Central memory CD4-positive, alpha-beta T cell (primary cell): ENCODE results near the gene IQGAP3.
"Not testable (repeated sequence)": the region's sequence is repeated elsewhere in the genome, so short reads cannot be mapped to it uniquely, and the experiment has no call there.

ENCODE experiments used
- DNase-seq: peaks from one replicate; pipeline ENCODE4 v3.0.0; 2022
- total RNA-seq, 3 experiments: gene quantifications; one replicate each; lab custom pipeline; 2026; lab: John Stamatoyannopoulos, UW

The IQGAP3 gene, protein sequence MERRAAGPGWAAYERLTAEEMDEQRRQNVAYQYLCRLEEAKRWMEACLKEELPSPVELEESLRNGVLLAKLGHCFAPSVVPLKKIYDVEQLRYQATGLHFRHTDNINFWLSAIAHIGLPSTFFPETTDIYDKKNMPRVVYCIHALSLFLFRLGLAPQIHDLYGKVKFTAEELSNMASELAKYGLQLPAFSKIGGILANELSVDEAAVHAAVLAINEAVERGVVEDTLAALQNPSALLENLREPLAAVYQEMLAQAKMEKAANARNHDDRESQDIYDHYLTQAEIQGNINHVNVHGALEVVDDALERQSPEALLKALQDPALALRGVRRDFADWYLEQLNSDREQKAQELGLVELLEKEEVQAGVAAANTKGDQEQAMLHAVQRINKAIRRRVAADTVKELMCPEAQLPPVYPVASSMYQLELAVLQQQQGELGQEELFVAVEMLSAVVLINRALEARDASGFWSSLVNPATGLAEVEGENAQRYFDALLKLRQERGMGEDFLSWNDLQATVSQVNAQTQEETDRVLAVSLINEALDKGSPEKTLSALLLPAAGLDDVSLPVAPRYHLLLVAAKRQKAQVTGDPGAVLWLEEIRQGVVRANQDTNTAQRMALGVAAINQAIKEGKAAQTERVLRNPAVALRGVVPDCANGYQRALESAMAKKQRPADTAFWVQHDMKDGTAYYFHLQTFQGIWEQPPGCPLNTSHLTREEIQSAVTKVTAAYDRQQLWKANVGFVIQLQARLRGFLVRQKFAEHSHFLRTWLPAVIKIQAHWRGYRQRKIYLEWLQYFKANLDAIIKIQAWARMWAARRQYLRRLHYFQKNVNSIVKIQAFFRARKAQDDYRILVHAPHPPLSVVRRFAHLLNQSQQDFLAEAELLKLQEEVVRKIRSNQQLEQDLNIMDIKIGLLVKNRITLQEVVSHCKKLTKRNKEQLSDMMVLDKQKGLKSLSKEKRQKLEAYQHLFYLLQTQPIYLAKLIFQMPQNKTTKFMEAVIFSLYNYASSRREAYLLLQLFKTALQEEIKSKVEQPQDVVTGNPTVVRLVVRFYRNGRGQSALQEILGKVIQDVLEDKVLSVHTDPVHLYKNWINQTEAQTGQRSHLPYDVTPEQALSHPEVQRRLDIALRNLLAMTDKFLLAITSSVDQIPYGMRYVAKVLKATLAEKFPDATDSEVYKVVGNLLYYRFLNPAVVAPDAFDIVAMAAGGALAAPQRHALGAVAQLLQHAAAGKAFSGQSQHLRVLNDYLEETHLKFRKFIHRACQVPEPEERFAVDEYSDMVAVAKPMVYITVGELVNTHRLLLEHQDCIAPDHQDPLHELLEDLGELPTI (N-terminal part only)
- 0 to 1.2 (median 0.07) reads per million in 3 experiments for total RNA-seq

DNA sequence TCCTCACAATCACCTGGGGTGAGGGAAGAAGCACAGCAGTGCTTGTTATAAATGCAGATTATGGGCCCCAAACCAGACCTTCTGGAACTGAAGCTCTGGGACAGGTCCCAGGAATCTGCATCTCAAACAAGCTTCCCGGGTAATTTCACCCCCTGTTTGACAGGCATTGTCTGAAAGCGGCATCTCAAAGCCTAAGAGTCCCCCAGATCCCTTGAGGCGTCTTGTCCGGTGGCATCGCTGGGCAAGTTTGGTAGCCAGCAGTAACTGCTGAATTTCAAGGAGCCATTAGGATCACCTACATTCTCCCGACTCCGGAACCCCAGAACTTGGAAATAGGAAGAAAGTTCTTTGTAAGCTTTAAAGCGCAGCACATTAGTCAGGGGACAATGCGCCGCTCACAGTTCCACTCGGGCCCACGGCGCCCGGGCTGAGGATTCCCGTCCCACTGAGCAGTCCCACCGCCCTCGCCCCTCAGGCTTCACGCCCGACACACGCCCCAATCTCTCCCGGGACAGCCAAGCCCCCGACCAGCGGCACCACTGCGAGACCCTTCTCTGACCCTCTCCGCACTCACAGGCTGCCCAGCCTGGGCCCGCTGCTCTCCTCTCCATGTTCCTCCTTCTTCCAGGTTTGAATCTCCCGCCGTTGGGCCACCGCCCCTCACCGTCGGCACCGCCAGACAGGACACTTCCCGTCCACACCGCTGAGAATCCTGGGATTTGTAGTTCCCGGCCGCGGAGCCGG lies at the start of gene IQGAP3:
TSS of gene IQGAP3 (minus strand) at position 647 of the 744 bp plus-strand sequence. CDS start at position 611, 36 bp downstream.
- peak; percentile 67 for DNase-seq

DNA sequence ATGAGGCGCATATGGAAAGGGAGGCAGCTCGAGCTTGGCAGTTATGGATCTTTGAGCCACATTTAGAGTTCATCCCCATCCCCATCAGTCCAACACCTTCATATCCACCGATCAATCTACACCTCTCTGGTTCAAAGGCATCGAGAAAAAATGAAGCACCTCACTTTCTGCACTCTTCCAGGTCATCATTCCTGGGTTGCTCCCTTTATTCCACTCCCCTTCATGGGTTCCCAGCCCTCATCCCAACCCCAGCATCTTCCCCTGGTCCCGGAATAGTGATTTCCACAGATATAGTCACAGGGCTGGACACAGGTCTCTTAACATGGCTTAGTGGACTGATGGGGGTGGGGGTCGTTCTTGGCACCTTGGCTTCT lies 47.2 kb upstream of the IQGAP3 start:
- DNase-seq: no peak

DNA sequence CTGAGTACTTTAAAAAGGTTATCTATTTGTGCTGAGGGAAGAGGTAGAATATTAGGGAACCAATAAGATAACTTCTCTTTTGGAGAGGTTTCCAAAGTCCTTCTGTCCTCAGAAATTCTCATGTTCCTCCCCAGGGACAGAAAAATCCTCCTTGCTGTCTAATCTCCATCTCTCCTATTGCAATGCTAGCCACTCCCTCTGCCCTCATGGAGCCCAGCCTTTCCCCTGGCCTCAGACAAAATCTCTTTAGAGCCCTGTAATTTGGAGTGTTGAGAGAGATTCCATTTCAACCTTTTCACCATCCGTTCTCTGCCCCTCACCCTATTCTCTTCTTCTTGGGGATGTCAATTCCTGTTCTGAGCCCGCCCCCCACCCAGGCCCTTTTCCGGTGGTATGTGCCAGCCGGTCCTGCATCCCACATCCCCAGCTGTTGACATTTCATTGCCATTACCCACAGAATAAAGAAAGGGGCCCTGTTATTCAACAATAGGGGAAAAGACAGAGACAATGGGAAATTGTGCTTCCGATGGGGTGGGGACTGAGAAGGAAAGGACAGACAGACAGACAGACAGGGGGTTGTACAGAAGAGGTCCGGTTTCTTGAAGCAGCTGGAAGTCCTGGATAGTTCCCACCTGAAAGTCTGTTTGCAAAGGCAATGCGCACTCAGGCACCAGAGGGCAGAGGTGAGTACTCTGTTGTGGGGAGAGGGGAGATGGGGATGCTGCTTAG lies 46.7 kb upstream of the IQGAP3 start, which contains the start of gene HAPLN2:
TSS of gene HAPLN2 (plus strand) at position 563 of the 729 bp plus-strand sequence. CDS start 4,076 bp downstream, outside the sequence.
- no peak for DNase-seq

DNA sequence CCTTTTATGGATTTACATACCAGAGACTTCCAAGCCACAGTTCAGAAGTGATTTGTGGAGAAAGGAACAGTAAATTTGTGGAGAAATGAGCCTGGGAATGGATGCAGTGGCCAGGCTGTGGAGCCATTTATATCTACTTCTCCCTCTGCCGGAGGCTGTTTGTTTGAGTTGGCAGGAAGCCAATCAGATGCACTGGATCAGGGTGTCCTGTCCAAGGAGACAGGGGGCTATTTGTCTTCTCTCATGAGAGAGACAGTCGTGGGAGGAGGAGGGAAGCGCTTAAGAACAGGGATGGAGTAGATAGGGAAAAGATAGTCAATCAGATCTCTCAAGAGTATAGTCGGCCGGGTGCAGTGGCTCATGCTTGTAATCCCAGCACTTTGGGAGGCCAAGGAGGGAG lies 44.1 kb upstream of the IQGAP3 start:
- no peak for DNase-seq

DNA sequence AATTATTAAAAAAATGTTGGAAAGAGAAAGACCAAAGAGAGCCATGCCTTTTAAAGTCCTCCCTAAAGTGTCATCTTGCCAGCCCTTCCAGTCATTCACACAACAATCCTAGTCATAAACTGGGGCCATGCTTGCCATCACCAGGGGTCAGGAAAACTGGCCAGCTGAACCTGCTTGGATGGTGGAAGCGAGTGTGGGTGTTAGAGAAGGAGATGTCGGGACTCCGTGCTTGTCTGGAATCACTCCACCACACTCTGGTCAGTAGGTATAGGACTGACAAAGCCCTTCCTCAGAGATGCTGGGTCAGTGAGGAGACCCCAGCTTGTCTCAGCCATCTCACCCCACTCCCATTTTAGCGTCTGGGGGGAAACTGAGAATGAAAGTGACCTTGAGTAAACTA lies 43.6 kb upstream of the IQGAP3 start:
- DNase-seq: no peak

DNA sequence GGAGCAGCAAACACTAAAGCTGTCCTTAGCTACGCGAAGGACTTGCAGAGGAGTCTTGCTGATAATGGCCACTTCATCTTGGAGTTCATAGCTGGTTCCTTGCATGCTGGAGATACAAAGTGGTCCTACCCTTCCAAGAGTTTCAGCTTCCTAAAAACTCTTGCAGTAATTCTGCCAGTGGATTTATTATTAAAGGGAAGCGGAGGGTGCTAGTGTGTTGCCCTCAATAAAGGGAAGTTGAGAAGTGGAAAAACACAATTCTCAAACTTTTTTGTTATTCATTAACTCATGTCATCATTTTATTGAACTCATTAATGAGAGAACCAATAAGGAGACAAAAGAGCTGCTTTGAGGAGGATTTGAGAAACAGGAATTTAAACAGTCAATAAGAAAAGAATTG lies 40.3 kb upstream of the IQGAP3 start:
- DNase-seq: no peak

DNA sequence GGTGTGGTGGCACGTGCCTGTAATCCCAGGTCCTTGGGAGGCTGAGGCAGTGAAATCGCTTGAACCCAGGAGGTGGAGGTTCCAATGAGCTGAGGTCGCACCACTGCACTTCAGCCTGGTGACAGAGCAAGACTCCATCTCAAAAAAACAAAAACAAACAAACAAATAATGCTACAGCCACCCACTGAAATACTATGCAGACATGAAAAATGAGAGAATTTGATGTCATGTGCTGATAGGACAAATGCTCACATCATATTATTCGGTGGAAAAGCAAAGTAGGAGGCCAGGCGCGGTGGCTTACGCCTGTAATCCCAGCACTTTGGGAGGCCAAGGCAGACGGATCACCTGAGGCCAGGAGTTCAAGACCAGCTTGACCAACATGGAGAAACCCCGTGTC lies 37.7 kb upstream of the IQGAP3 start:
- not testable (repeated sequence) for DNase-seq

DNA sequence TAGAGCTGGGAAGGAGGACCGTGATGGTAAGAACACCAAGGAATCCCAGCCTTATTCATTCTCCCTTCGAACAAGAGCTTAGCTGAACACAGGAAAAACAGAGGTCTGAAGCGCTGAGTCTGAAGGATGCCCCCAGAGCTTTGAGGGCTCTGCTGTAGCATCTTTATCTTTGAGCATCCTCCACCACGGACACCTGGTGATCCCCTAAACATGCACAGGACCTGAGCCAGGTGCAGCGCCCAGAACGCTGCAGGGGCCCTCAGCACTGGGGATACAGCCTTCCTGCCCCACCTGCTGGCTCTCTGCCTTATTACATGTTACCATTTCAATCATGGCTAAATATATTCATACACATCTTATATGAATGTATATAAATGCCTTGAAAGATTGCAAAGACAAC lies 36.6 kb upstream of the IQGAP3 start:
- DNase-seq: peak; percentile 51

DNA sequence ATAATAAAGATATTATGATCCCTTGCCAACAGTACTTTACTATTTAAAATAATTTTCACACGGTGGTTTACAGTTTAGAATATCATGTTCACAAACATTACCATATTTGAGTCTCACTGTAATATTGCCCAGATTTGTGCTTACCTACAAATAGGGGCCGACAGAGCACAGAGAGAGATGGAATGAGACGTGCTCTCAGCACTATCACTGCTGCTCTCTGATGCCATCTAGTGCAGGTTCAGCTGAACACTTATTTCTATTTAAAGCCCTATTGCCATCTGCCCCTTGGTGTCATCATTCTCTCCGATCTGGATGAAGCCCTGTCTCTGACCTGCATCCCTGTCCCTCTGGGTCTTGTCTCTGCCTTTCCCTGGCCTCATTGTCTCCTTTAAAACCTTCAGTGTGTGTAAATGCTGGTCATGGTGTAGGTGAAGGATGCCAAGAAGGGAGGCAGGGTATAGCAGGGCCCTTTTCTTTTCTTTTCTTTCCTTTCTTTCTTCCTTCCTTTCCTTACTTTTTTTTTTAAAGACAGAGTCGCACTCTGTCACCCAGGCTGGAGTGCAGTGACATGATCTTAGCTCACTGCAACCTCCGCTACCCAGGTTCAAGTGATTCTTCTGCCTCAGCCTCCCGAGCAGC lies 35.8 kb upstream of the IQGAP3 start:
- DNase-seq: peak; percentile 65

DNA sequence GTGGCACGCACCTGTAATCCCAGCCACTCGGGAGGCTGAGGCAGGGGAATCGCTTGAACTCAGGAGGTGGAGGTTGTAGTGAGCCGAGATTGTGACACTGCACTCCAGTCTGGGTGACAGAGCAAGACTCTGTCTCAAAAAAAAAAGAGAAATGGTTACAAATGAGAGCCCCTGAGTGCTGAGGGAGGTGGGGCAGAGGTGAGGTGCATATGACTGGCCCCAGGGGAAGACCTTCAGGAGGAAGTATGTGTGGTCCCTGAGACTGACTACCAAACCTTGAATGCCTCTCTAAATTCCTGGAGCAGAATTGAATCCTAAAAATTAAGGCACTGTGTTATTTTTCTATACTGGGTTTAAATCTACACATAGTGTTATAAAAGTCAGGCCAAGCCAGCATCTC lies 35.0 kb upstream of the IQGAP3 start:
- DNase-seq: not testable (repeated sequence)

DNA sequence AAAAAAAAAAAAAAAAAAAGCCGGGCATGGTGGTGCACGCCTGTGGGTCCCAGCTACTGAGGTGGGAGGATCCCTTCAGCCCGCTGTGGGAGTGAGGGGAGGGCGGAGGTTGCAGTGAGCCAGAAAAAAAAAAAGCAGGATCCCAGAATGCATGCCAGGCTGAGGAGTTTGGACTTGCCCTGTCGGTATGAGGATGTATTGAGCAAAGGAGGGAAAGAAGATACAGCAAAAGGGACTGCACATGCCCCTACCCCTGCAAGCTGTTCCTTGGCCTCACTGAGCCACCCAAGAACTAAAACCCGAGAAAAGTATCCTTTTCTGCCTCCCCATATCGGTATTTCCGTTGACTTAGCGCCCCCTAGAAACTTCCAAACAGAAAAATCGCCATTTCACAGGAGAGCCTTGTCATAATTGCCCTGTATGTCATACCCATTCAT lies 30.2 kb upstream of the IQGAP3 start:
- no peak for DNase-seq

DNA sequence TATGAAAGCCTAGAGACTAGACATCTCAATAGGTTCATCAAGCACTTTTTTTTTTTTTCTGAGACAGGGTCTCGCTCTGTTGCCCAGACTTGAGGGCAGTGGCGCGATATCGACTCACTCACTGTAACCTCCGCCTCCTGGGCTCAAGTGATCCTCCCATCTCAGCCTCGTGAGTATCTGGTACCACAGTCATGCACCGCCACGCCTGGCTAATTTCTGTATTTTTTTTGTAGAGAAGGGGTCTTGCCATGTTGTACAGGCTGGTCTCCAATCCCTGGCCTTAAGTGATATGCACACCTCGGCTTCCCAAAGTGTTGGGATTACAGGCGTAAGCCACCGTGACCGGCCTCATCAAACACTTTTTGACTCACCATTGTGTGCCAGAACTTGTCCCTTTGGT lies 29.5 kb upstream of the IQGAP3 start:
- no peak for DNase-seq

DNA sequence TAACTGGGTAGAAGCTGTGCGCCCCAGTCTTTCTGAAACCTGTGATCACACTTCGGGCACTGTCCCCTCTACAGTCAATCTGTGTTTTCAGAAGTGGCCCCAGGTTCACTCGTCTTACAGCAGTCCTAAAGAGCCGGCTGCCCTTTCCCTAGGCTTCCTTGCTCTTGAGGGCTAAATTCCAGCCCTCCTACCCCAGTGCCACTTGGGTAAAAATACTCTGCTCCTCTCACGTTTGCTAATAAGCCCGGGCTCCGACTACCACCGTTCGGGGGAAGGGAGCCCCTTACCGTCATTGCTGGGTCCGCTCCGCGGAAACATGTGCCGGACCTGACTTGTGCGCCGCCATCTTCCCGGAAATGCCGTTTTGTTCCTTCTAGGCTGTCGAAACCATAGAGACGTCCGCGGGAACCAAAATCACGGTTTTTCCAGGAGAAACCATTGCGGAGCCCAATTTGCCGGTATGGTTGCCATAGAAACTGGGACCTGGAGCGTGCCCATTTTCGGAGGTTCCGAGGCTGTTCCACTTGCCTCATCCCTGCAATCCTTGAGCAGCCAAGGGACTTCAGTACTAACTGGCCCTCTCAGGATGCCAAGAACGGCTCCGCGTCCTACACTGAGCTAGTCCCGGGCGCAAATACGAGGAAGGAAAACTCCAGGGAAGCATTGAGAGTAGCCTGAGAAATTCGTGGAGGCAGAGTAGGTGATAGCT lies 28.9 kb upstream of the IQGAP3 start, which contains the start of gene GPATCH4:
TSS of gene GPATCH4 (minus strand) at position 358 of the 709 bp plus-strand sequence.
- DNase-seq: peak; percentile 71

DNA sequence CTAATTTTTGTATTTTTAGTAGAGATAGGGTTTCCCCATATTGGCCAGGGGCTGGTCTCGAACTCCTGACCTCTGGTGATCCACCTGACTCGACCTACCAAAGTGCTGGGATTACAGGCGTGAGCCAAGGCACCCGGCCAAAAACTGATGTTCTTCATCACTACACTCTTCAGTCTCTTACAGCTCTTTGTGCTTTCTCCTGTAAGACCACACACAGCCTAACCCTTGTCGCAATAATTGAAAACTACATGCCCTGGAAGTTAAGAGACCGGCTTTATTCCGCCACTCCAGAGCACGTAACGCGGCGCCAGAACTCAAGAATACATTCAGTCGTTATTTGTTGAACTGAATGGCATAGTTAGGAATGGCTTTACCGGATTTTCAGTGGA lies 28.4 kb upstream of the IQGAP3 start:
- DNase-seq: no peak

DNA sequence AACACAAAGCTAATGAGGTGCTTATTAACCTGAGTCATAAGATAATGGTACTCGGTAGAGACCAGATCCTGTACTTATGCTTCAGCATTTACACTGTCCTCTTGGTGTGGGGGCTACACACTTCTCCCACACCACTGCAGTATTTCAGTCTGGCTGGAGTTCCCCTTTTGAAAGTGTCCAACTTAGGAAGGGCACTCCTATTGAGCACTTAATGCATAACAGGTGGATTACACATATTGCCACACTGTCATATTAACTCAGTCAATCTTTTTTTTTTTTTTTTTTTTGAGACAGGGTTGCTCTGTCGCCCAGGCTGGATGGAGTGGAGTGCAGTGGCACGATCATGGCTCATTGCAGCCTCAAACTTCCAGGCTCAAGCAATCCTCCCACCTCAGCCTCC lies 27.4 kb upstream of the IQGAP3 start:
- DNase-seq: peak; percentile 29

DNA sequence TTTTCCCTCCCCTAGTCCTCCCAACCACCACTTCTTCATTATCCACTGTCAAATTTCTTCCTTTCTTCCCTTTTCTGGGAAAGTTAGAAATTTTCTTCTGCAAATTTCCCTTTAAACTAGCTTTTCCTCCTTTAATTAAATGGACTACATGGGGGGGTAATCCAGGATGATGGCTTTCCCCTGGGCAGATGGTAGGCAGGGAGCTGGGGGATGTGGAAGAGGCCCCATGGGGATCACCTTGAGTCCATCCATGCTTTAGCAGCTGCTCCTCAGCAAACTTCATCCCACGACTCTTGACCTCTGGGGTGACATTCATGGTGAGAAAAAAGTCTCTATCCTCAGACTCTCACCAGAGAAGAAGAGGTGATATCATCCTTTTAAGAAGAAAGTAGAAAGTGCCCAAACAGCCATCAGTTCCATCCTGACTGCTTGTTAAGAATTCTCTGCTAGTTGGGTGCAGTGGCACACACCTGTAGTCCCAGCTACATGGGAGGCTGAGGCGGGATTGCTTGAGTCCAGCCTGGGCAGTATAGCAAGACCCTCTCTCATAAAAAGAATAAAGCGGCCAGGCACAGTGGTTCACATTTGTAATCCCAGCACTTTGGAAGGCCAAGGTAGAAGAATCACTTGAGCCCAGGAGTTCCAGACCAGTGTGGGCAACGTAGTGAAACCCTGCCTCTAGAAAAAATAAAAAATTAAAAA lies 26.5 kb upstream of the IQGAP3 start:
- no peak for DNase-seq

DNA sequence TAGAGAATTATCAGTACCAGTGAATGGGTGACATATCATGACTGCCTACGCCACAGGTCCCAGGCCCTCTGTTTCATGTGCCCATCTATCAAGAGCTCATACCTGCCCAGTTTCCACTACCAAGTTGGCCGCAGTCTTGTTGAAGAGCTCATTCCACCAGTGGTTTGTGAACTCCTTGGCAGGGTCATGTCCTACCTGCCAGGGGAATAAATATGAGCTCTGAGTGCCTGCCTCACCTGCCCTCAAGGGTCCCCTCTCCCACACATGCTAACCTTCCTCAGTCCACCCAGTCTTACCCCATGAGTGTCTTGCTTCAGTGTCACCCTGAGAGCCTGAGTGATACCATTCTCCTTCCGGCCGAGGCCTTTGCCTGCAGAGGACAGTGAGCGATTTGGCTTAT lies 25.8 kb upstream of the IQGAP3 start:
- no peak for DNase-seq

DNA sequence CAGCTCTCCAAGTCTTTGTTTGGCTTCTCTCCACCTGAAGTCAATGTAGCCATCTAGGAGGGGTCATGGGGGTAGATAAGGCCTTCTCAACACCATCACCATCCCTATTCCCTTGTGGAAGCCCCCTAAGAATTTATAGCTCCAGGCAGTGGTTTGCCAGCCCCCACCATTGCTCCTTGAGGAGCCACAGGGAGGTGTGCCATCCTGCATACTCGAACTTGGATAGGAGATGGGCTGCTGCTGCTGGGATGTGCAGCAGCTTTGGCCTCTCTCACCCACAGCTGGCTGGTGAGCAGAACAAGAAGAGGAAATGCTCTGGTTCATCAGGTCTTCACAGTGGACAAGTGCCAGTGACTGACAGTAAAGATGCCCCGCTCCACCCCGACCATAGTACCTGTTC lies 24.1 kb upstream of the IQGAP3 start:
- no peak for DNase-seq

DNA sequence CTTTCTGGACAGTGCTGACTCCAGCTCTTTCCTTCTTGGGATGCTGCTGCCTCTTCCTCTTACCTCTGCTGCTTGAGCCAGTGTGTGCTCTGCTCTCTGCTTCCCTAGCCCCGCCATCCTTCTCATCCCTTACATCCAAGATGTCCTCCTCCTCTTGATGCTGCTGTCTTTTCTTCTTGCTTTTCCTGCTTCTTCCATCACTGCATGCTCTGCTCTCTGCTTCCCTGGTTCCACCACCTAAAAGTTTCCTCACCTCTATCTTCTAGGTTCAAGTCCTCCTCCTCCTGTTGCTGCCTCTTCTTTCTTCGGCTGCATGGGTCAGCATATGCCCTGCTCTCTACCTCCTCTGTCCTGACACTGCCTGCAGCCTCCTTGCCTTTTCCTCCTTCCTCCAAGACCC lies 22.7 kb upstream of the IQGAP3 start:
- DNase-seq: no peak
